ENCODE measurements around the gene INPP5K. TPM values are rescaled to one million over a fixed set of nuclear protein-coding genes. Genes with fewer than 3 reads are reported as not detected.

The INPP5K gene
- total RNA-seq, 2 experiments from 2014 or later = 199 to 207 TPM

- CTCF ChIA-PET = interaction anchor here (1.2 kb wide), 1 partner anchor 108 kb away, joined by 5 read pairs; no protein-coding TSS in a partner anchor
- DNase-seq = peak in 6 of 14 experiments; percentile 26 to 57 (median 42)
These were observed 43.2 kb downstream of the INPP5K start for GRCh38 chr17:1473170-1473569.

GRCh38 chr17:1471911-1472821 lies 44.2 kb downstream of the INPP5K start:
- Histone ChIP-seq H3K36me3 (ENCODE audit: insufficient read depth, low read length) (peaks cover 22% of the 10 kb centered on the region), H3K27ac (ENCODE audit: low read depth in 1 of 2, low read length in 2 of 2) (no peak overlapping the region), H3K9me3 (ENCODE audit: control insufficient read depth in 1 of 2, insufficient read depth in 1 of 2, low read length in 2 of 2) (peaks cover 0 to 7% of the 10 kb centered on the region in 2 experiments), H3K4me1 (ENCODE audit: insufficient read depth, low read length) (peaks cover 12% of the 10 kb centered on the region), H3K4me3 (ENCODE audit: low read length) (no peak overlapping the region), H3K27me3 (ENCODE audit: control insufficient read depth in 1 of 2, insufficient read depth in 2 of 2, low read length in 2 of 2) (no peaks in the 10 kb centered on the region)
- no peaks in the 10 kb centered on the region for H3K27me3 Mint-ChIP-seq
- DNase-seq (peak in 1 of 14 experiments; percentile 20), ATAC-seq (ENCODE audit: poor library complexity) (no peak)
- TF ChIP-seq CTCF (IDR thresholded peaks at IDR 0.05) = no peak
- H3K4me1 Mint-ChIP-seq (ENCODE audit: low read depth) = peaks cover 19% of the 10 kb centered on the region
- H3K9me3 Mint-ChIP-seq = no peaks in the 10 kb centered on the region
- intact Hi-C loops (cut with DNase I, micrococcal nuclease) = loop anchor here in 1 of 2 experiments (2.0 kb wide), 1 partner anchor 107 kb away; no protein-coding TSS in a partner anchor
- ChIA-PET CTCF (interaction anchor here (1.2 kb wide), 1 partner anchor 107 kb away, joined by 5 read pairs; no protein-coding TSS in a partner anchor), POLR2A (no interaction called here)
- no peak overlapping the region for H3K4me3 Mint-ChIP-seq
- no peak overlapping the region for H3K27ac Mint-ChIP-seq
- peaks cover 30% of the 10 kb centered on the region for H3K36me3 Mint-ChIP-seq (ENCODE audit: low read depth)

More at GRCh38 chr17:1473170-1473569, 43.2 kb downstream of the INPP5K start:
- H3K4me3 Mint-ChIP-seq = no peak overlapping the region
- H3K4me1 Mint-ChIP-seq (ENCODE audit: low read depth) = peaks cover 19% of the 10 kb centered on the region
- peaks cover 12% of the 10 kb centered on the region for H3K4me1 ChIP-seq (ENCODE audit: insufficient read depth, low read length)
- peaks cover 28% of the 10 kb centered on the region for H3K36me3 ChIP-seq (ENCODE audit: insufficient read depth, low read length)
- intact Hi-C loops (cut with DNase I, micrococcal nuclease) = loop anchor here (1.0 to 2.0 kb wide), 2 partner anchors 108 kb away; no protein-coding TSS in a partner anchor
- TF ChIP-seq CTCF (IDR thresholded peaks at IDR 0.05) = no peak
- no peaks in the 10 kb centered on the region for H3K27me3 Mint-ChIP-seq
- no peak overlapping the region for H3K27ac ChIP-seq (ENCODE audit: low read depth in 1 of 2, low read length in 2 of 2)
- peaks cover 0 to 7% of the 10 kb centered on the region in 2 experiments for H3K9me3 ChIP-seq (ENCODE audit: control insufficient read depth in 1 of 2, insufficient read depth in 1 of 2, low read length in 2 of 2)
- H3K4me3 ChIP-seq (ENCODE audit: low read length) = no peak overlapping the region
- peak overlapping the region; percentile 69 for H3K27ac Mint-ChIP-seq
- peaks cover 26% of the 10 kb centered on the region for H3K36me3 Mint-ChIP-seq (ENCODE audit: low read depth)
- no peaks in the 10 kb centered on the region for H3K9me3 Mint-ChIP-seq
- H3K27me3 ChIP-seq (ENCODE audit: control insufficient read depth in 1 of 2, insufficient read depth in 2 of 2, low read length in 2 of 2) = no peaks in the 10 kb centered on the region
- ATAC-seq (ENCODE audit: poor library complexity) = peak; percentile 58
- POLR2A ChIA-PET = no interaction called here

GRCh38 chr17:1471490-1471889 lies 44.9 kb downstream of the INPP5K start:
- Histone ChIP-seq H3K36me3 (ENCODE audit: insufficient read depth, low read length) (peaks cover 22% of the 10 kb centered on the region), H3K9me3 (ENCODE audit: control insufficient read depth in 1 of 2, insufficient read depth in 1 of 2, low read length in 2 of 2) (peaks cover 0 to 7% of the 10 kb centered on the region in 2 experiments), H3K4me1 (ENCODE audit: insufficient read depth, low read length) (peaks cover 12% of the 10 kb centered on the region), H3K4me3 (ENCODE audit: low read length) (no peak overlapping the region), H3K27ac (ENCODE audit: low read depth in 1 of 2, low read length in 2 of 2) (no peak overlapping the region), H3K27me3 (ENCODE audit: control insufficient read depth in 1 of 2, insufficient read depth in 2 of 2, low read length in 2 of 2) (no peaks in the 10 kb centered on the region)
- H3K4me3 Mint-ChIP-seq = no peak overlapping the region
- no peaks in the 10 kb centered on the region for H3K27me3 Mint-ChIP-seq
- peaks cover 19% of the 10 kb centered on the region for H3K4me1 Mint-ChIP-seq (ENCODE audit: low read depth)
- intact Hi-C loops (cut with DNase I, micrococcal nuclease) = no loop called here
- ATAC-seq (ENCODE audit: poor library complexity) (no peak), DNase-seq (no peak)
- no peaks in the 10 kb centered on the region for H3K9me3 Mint-ChIP-seq
- POLR2A ChIA-PET = no interaction called here
- H3K27ac Mint-ChIP-seq = no peak overlapping the region
- CTCF ChIA-PET = no interaction called here
- no peak for TF ChIP-seq CTCF (IDR thresholded peaks at IDR 0.05)
- H3K36me3 Mint-ChIP-seq (ENCODE audit: low read depth) = peaks cover 30% of the 10 kb centered on the region

Data from CD4-positive, alpha-beta T cell (primary cell).